Neural cell (in vitro differentiated cells): ENCODE measurements around the gene IFT122. TPM values are rescaled to one million over a fixed set of nuclear protein-coding genes. Genes with fewer than 3 reads are reported as not detected.

ENCODE experiments used
- H2AFZ ChIP-seq: fragments of 200-600, 300-800 bp; sonication (generic), shearing (Covaris generic); 2 replicates; pipeline ENCODE4 v1.6.0; 2014; ENCODE audit warnings: low read depth, mild to moderate bottlenecking, antibody characterized with exemption, low read length, moderate library complexity
- H3F3A ChIP-seq: fragments of 200-600 bp; shearing (Covaris generic); 2 replicates; pipeline ENCODE4 v1.6.1; 2016; ENCODE audit warnings: mild to moderate bottlenecking, moderate library complexity, mixed read lengths, antibody characterized with exemption, low read length; ENCODE audit not compliant: insufficient read depth, poor library complexity, severe bottlenecking
- H3K27ac ChIP-seq: fragments of 200-600, 300-800 bp; sonication (generic), shearing (Covaris generic); 2 replicates; pipeline ENCODE4 v1.5.1; 2014; ENCODE audit warnings: mild to moderate bottlenecking, low read length, moderate library complexity
- H3K27me3 ChIP-seq: fragments of 300-800, 200-600 bp; sonication (generic), shearing (Covaris generic); 2 replicates; pipeline ENCODE4 v1.6.0; 2014; ENCODE audit warnings: mild to moderate bottlenecking, low read depth, low read length, moderate library complexity; ENCODE audit not compliant: insufficient read depth
- H3K36me3 ChIP-seq: fragments of 300-800, 200-600 bp; sonication (generic), shearing (Covaris generic); 2 replicates; pipeline ENCODE4 v1.5.1; 2014; ENCODE audit warnings: mild to moderate bottlenecking, antibody characterized with exemption, low read length, moderate library complexity; ENCODE audit not compliant: insufficient read depth
- H3K4me2 ChIP-seq: fragments of 300-800, 200-600 bp; sonication (generic), shearing (Covaris generic); 2 replicates; pipeline ENCODE4 v1.6.0; 2014; ENCODE audit warnings: mild to moderate bottlenecking, low read length
- H3K4me3 ChIP-seq: fragments of 300-800, 200-600 bp; sonication (generic), shearing (Covaris generic); 2 replicates; pipeline ENCODE4 v1.5.1; 2014; ENCODE audit warnings: mild to moderate bottlenecking, low read length, moderate library complexity
- H3K79me2 ChIP-seq: fragments of 200-600 bp; shearing (Covaris generic); replicated peaks from 2 replicates; pipeline ENCODE4 v1.6.0; 2014; ENCODE audit warnings: mild to moderate bottlenecking, low read length, moderate library complexity; ENCODE audit not compliant: insufficient read depth
- H3K9ac ChIP-seq: fragments of 300-800, 200-600 bp; sonication (generic), shearing (Covaris generic); 2 replicates; pipeline ENCODE4 v1.6.1; 2016; ENCODE audit warnings: mild to moderate bottlenecking, low read length, mixed read lengths
- H3K9me2 ChIP-seq: fragments of 200-600 bp; shearing (Covaris generic); 2 replicates; pipeline ENCODE4 v1.6.1; 2016; ENCODE audit warnings: mild to moderate bottlenecking, low read length, mixed read lengths; ENCODE audit not compliant: insufficient read depth
- H3K9me3 ChIP-seq: fragments of 200-600, 300-800 bp; sonication (generic), shearing (Covaris generic); 2 replicates; pipeline ENCODE4 v1.6.1; 2016; ENCODE audit warnings: mild to moderate bottlenecking, mixed run types, low read length, moderate library complexity, mixed read lengths
- H4K20me1 ChIP-seq: fragments of 200-600 bp; shearing (Covaris generic); 2 replicates; pipeline ENCODE4 v1.6.1; 2016; ENCODE audit warnings: mild to moderate bottlenecking, mixed run types; ENCODE audit not compliant: insufficient read depth
- CTCF ChIP-seq: fragments of 450-650 bp; IDR thresholded peaks from 2 replicates; pipeline ENCODE4 v1.5.1; 2014; ENCODE audit warnings: antibody characterized with exemption, mild to moderate bottlenecking, moderate library complexity; ENCODE audit not compliant: poor library complexity, severe bottlenecking
- EP300 ChIP-seq: fragments of 450-650 bp; conservative IDR thresholded peaks from 2 replicates; pipeline ENCODE4 v1.6.1; 2014; ENCODE audit warnings: antibody characterized with exemption, mild to moderate bottlenecking, moderate library complexity; ENCODE audit not compliant: poor library complexity, severe bottlenecking
- EZH2 ChIP-seq: fragments of 200-600, 300-800 bp; shearing (Covaris generic), sonication (generic); IDR thresholded peaks from 2 replicates; pipeline ENCODE4 v1.6.1; 2014; ENCODE audit warnings: antibody characterized with exemption, low read length, borderline replicate concordance, mild to moderate bottlenecking; ENCODE audit not compliant: insufficient read depth, poor library complexity, severe bottlenecking
- MXI1 ChIP-seq: fragments of 450-650 bp; conservative IDR thresholded peaks from 2 replicates; pipeline ENCODE4 v1.6.1; 2014; ENCODE audit warnings: antibody characterized with exemption, mild to moderate bottlenecking; ENCODE audit not compliant: poor library complexity, severe bottlenecking
- POLR2AphosphoS5 ChIP-seq: IDR thresholded peaks from 2 replicates; pipeline ENCODE4 v1.6.1; 2012
- RAD21 ChIP-seq: fragments of 450-650 bp; conservative IDR thresholded peaks from 2 replicates; pipeline ENCODE4 v1.6.1; 2014; ENCODE audit warnings: antibody characterized with exemption, mild to moderate bottlenecking, moderate library complexity
- REST ChIP-seq: IDR thresholded peaks from 2 replicates; pipeline ENCODE4 v1.6.1; 2012; ENCODE audit warnings: borderline replicate concordance
- SMC3 ChIP-seq: fragments of 450-650 bp; conservative IDR thresholded peaks from 2 replicates; pipeline ENCODE4 v1.6.1; 2014; ENCODE audit warnings: antibody characterized with exemption, mild to moderate bottlenecking, moderate library complexity; ENCODE audit not compliant: poor library complexity
- TAF1 ChIP-seq: IDR thresholded peaks from 2 replicates; pipeline ENCODE4 v1.6.1; 2012; ENCODE audit warnings: low read depth
- polyA plus RNA-seq: library from polyadenylated mRNA; depleted of rRNA; stranded (reverse); fragments of >200 nt; gene quantifications from 2 replicates; pipeline ENCODE4 v1.2.3, GENCODE V29; 2014

Gene IFT122
- polyA plus RNA-seq, 1 donor from 2014 or later, result 28.3 TPM

- no peaks in the 10 kb centered on the region for H4K20me1 ChIP-seq
- no peaks in the 10 kb centered on the region for H3K27me3 ChIP-seq
- TF ChIP-seq TAF1 (no peak), RAD21 (no peak), REST (no peak), CTCF (no peak), EP300 (no peak), EZH2 (no peak), SMC3 (no peak), POLR2AphosphoS5 (no peak), MXI1 (no peak)
- H3K79me2 ChIP-seq, result no peaks in the 10 kb centered on the region
- H3K36me3 ChIP-seq, result no peaks in the 10 kb centered on the region
- no peaks in the 10 kb centered on the region for H3K9me3 ChIP-seq
- H3K27ac ChIP-seq, result no peak overlapping the region
- H3K4me2 ChIP-seq, result no peak overlapping the region
- H3K4me3 ChIP-seq, result no peak overlapping the region
- H3F3A ChIP-seq, result no peaks in the 10 kb centered on the region
- H3K9ac ChIP-seq, result no peak overlapping the region
- no peak overlapping the region for H2AFZ ChIP-seq
- no peaks in the 10 kb centered on the region for H3K9me2 ChIP-seq
Observed at GRCh38 chr3:129567176-129567705, 127.2 kb downstream of the IFT122 start.

GRCh38 chr3:129567939-129568338 lies 127.9 kb downstream of the IFT122 start:
- no peak overlapping the region for H3K4me2 ChIP-seq

More at GRCh38 chr3:129567939-129568338, 127.9 kb downstream of the IFT122 start:
- no peak overlapping the region for H3K4me3 ChIP-seq
- no peaks in the 10 kb centered on the region for H3K9me3 ChIP-seq
- TF ChIP-seq REST (no peak), MXI1 (no peak), EZH2 (no peak), SMC3 (no peak), RAD21 (no peak), TAF1 (no peak), CTCF (no peak), EP300 (no peak), POLR2AphosphoS5 (no peak)
- no peak overlapping the region for H3K27ac ChIP-seq
- no peak overlapping the region for H2AFZ ChIP-seq
- no peaks in the 10 kb centered on the region for H4K20me1 ChIP-seq
- H3K9me2 ChIP-seq, result no peaks in the 10 kb centered on the region
- H3K9ac ChIP-seq, result no peak overlapping the region
- no peaks in the 10 kb centered on the region for H3K27me3 ChIP-seq
- no peaks in the 10 kb centered on the region for H3K36me3 ChIP-seq
- H3K79me2 ChIP-seq, result no peaks in the 10 kb centered on the region
- no peaks in the 10 kb centered on the region for H3F3A ChIP-seq
